A673 (cell line): ENCODE results near the gene CAPG.

Experiments used
- CTCF ChIP-seq: fragments of 300-800, 200-600 bp; sonication (generic); conservative IDR thresholded peaks from 2 replicates; pipeline ENCODE4 v1.5.1; 2017; ENCODE audit warnings: low read depth, mild to moderate bottlenecking, antibody characterized with exemption, low read length, moderate library complexity, mixed read lengths
- EZH2 ChIP-seq: fragments of 200-600 bp; sonication (generic); IDR thresholded peaks from 2 replicates; pipeline ENCODE4 v1.6.1; 2017; ENCODE audit warnings: borderline replicate concordance, low read depth, mild to moderate bottlenecking, mixed read lengths, antibody characterized with exemption, low read length; ENCODE audit not compliant: poor library complexity, severe bottlenecking

- no peak for TF ChIP-seq CTCF
- no peak for TF ChIP-seq EZH2
Measured at GRCh38 chr2:85376291-85377065, 33.7 kb downstream of the CAPG start.
